Midbrain (tissue), 1 donor: ENCODE measurements around the gene SMU1.
"Not testable (repeated sequence)": the region's sequence is repeated elsewhere in the genome, so short reads cannot be mapped to it uniquely, and the experiment has no call there.

Experiments used
- DNase-seq: peaks from one replicate; lab custom pipeline; 2025; lab: John Stamatoyannopoulos, UW

The SMU1 gene

DNA sequence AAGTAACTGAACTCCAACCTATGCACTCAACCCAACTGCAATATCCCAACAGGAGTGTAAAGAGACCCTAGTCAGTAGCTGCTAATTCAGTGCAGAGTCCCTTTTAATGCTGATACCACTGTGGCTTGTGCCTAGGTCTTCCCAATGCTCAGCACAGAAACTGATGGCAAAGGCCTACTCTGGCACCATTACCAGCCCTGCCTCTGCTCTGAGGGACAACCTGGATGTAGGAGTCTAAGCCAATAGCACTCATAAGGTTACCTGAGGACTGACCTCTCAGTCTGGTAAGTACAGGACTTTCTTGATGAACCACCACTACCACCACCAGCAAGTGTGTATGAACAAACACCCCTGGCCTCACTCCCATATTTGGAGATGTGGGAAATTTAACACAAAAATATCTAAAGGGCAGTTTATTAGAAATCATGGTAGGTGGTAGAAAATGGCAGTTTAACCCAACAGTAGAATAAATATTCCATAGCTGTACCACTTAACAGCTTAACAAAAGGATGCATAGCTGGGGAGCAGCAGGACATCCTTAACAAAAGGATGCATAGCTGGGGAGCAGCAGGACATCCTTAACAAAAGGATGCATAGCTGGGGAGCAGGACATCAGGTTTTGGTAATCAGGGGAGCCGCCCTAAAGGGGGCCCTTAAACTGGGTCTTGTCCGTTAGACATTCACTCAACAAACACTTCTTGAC is 62.4 kb downstream of the SMU1 start:
- no peak for DNase-seq

DNA sequence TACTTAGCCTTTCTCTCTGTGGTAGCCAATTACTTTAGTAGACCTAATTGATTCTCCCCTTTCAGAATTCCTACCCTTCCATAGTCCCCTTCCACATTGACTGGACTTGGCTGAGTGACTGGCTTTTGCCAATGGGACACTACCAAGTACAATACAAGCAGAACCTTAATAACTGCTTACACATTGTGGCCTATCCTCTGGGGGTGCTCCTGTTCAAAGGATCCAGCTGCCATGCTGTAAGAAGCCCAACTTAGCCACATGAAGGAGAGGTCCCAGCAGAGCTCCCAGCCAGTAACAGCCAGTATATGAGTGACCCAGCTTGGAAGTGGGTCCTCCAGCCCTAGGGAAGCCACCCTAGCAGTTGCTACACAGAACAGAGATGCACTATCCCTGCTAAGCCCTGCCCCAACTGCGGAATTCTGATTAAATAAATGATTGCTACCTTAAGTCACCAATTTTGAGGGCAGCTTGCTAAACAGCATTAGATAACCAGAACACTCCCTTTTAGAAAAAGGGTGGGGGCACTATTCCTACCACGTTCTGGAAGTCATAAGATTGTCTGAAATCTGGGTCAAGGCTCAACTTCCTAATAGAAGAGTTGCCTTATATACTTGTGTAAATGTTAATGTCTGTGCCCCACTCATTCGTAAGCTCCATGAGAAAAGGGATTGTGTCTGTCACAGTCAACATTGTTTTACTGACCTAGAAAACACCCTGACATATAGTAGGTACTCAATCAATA is 64.0 kb downstream of the SMU1 start:
- no peak for DNase-seq

DNA sequence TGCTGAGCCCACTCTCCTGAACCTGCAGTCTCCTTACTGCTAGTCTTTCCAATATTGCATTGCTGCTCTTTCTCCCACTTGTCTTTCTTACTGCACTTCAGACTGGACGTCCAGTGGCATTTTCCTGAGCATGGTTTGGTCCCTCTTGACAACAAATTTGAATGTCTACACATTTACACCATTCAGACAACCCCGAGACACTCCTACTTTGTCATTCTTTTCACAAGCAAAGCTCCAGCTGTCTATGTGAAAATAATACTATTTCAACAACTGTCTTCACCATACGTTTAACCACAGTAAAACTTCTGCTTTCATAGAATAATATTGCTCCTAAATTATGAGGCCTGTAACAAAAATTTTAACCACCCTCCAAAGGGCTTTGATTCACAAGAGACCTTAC is 64.6 kb downstream of the SMU1 start:
- no peak for DNase-seq

DNA sequence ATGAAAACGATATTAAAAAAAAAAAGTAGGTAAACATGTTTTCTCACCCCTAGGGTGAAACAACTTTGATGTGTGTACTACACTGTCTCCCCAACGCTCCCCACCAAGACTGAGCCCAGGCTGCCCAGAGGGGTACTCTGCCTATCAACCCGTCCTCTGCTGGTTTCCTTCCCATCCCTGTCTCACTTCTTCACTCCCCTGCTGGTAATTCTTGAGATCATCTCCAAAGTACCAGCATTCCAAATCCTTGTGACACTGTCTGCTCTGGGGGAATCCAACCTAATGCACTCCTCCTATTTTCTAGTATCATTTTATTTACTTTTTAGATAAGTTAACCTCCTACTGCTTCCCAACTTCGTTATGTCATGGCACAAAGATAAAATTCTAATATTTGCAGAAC is 68.7 kb downstream of the SMU1 start:
- no peak for DNase-seq

DNA sequence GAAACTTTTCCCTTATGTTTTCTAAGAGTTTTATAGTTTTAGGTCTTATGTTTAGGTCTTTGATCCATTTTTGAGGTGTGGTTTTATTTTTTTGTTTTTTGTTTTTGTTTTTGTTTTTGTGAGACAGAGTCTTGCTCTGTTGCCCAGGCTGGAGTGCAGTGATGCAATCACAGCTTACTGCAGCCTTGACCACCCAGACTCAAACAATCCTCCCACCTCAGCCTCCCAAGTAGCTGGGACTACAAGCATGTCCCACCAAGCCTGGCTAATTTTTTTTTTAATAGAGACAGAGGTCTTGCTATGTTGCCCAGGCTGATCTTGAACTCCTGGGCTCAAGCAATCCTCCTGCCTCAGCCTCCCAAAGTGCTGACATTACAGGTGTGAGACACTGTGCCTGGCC is 71.1 kb downstream of the SMU1 start:
- DNase-seq = not testable (repeated sequence)

DNA sequence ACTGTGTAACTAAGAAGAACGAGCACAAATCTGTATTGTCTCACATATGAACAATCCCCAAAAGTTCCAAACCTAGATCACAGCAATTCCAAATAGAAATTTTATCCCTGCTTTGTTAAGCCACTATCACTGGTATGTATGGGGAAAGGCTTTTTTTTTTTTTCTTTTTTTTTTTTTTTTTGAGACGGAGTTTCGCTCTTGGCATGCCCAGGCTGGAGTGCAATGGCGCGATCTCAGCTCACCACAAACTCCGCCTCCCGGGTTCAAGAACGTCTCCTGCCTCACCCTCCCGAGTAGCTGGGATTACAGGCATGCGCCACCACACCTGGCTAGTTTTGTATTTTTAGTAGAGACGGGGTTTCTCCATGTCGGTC is 75.8 kb downstream of the SMU1 start:
- not testable (repeated sequence) for DNase-seq

DNA sequence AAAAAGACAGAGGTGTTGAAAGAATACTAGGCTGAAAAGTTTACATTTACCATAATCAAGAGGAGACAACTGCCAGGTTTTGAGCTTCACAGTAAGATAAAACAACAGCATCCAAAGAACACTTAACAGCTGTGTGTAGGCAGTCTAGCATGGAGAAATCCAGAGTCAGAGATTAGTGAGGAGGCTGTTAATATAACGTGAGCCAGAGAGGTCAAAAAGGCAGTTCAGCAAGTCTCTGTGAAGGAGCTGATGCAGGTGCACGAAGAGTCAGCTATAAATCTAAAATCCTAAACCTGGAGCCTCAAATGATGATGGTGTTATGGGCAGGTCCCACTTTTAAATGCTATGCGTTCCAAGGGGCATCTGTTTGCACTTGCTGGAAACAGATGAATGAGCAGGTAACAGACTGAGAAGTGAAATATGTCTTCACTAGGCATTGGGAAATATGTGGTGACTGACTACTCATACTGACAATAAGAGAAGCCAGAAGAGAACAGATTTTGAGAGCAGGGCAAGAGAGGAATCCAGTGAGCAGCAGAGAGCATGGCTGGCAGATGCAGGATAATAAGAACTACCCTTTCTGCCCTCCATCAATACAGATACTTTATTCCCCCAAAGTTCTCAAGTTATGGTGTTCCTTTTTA is 83.8 kb downstream of the SMU1 start:
- no peak for DNase-seq

DNA sequence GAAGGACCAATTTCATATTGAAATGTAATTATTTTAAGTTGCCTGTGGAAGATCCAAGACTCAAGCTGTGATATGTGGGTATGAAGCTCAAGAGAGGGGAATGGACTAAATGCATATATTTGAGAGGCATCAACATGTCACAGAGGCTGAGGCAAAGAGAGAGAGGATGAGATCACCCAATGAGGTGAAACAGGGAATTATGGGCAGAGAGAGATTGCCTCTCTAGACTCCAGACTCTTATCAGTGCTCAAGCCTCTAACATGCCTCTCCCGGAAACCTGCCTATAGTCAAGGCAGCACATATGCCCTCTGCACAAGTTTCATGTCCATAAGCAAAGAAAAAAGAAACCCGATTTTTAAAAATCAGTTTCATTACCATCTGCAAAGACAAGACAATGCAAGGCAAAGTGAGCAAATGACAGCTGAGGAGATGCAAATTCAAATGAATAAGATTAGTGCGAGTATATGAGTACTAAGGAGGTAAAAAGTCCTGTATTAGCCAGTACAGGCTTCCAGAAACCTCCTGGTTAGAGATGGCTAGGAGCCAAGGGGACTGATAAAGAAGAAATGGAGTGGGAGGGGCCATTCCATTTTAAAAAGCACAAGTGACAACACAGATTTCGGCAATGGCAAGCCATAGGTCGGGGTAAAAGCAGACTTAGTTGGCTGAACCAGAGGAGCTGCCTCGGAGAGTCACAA is 84.4 kb downstream of the SMU1 start:
- no peak for DNase-seq
